ENCODE measurements around the gene PLA2G6. TPM values are rescaled to one million over a fixed set of nuclear protein-coding genes. Genes with fewer than 3 reads are reported as not detected.

The PLA2G6 gene
- total and polyA plus RNA-seq, 5 experiments from 2014 or later = 2.6 to 186 (median 7.2) TPM

DNA sequence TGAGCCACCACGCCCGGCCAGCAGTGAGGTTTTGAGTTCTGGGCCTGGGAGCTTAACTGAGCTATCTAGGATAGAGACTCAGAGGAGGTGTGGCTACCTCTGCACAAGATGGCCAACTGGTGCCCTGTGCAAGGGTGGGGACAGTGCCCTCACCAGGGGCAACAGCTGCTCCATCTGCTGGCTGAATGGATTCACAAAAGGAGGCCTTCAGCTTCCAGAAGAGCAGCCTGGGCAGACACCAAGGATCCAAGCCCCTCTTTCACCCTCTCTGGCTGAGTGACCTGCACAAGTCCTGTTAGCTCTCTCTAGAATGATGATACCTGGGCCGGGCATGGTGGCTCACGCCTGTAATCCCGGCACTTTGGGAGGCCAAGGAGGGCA is 37.6 kb downstream of the PLA2G6 start:
- ATAC-seq = no peak
- no peaks in the 10 kb centered on the region for H3K27me3 Mint-ChIP-seq
- POLR2A ChIA-PET = interaction anchor here (0.6 to 1.0 kb wide), 3 partner anchors 71 to 255 kb away, joined by 3 read pairs; no protein-coding TSS in a partner anchor
- H3K36me3 Mint-ChIP-seq = peaks cover 0 to 39% (median 6%) of the 10 kb centered on the region in 3 donors
- DNase-seq = no peak
- peaks cover 11 to 28% (median 23%) of the 10 kb centered on the region in 4 donors for H3K4me1 Mint-ChIP-seq
- H3K4me3 Mint-ChIP-seq = no peak overlapping the region
- no peaks in the 10 kb centered on the region for H3K9me3 Mint-ChIP-seq
- peak overlapping the region in 1 of 10 donors; percentile 73 for H3K27ac Mint-ChIP-seq

DNA sequence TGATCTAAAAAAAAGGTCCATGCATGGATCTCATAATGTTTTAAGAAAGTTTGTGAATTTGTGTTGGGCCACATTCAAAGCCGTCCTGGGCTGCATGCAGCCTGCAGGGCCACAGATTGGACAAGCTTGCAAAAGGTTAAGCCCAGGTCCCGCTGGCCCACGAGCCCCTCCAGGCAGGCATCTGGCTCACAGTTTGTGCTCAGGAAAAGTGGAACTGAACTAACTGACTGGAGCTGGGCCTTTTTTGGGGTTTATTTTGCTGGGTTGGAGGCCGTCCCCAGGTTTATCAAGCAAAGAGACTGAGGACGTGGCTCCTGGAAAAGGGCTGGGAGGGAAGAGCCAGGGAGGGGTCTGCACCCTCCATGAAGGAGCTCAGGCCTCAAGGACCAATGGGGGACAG is 39.0 kb downstream of the PLA2G6 start:
- POLR2A ChIA-PET = interaction anchor here (0.7 kb wide), 1 partner anchor 49 kb away, joined by 3 read pairs; no protein-coding TSS in a partner anchor
- Mint-ChIP-seq H3K4me1 (peaks cover 4 to 18% (median 14%) of the 10 kb centered on the region in 4 donors), H3K9me3 (no peaks in the 10 kb centered on the region), H3K4me3 (no peak overlapping the region), H3K27ac (peak overlapping the region in 2 of 10 donors; percentile 33 to 40), H3K36me3 (peaks cover 0 to 44% (median 14%) of the 10 kb centered on the region in 3 donors), H3K27me3 (no peaks in the 10 kb centered on the region)
- ATAC-seq (no peak), DNase-seq (no peak)

DNA sequence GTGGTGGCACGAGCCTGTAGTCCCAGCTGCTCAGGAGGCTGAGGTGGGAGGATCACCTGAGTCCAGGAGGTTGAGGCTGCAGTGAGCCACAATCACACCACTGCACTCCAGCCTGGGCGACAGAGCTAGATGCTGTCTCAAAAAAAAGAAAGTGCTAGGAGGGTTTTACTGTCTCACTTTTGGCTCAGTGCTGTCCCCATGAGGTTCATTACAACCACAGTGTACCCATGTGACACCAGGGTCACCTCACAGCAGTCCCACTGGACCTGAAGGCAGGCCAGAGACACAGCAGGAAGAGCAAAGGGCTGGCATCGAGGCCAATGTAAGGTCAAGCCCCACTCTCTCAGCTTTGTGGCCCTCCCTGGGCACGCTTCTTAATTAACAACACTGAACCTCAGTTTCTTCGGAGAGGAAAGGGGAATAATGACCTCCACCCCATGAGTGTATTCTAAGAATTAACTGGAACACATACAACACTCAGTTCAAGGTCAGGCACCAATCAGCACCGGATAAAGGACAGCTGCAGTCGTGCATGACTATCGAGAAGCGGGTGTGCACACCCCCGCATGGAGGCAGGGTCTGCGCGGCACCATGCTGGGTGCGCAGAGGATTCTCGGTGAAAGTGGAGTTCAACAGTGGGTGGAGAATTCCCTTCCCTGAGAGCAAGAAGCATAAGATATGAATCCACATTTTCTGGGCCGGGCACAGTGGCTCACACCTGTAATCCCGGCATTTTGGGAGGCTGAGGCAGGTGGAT is 40.2 kb downstream of the PLA2G6 start:
- Mint-ChIP-seq H3K27me3 (no peaks in the 10 kb centered on the region), H3K36me3 (peaks cover 0 to 50% (median 14%) of the 10 kb centered on the region in 3 donors), H3K27ac (no peak overlapping the region), H3K4me1 (peaks cover 3 to 14% (median 10%) of the 10 kb centered on the region in 4 donors), H3K9me3 (no peaks in the 10 kb centered on the region), H3K4me3 (no peak overlapping the region)
- DNase-seq (no peak), ATAC-seq (no peak)
- POLR2A ChIA-PET = interaction anchor here (0.6 kb wide), 1 partner anchor 27 kb away, joined by 3 read pairs; no protein-coding TSS in a partner anchor

DNA sequence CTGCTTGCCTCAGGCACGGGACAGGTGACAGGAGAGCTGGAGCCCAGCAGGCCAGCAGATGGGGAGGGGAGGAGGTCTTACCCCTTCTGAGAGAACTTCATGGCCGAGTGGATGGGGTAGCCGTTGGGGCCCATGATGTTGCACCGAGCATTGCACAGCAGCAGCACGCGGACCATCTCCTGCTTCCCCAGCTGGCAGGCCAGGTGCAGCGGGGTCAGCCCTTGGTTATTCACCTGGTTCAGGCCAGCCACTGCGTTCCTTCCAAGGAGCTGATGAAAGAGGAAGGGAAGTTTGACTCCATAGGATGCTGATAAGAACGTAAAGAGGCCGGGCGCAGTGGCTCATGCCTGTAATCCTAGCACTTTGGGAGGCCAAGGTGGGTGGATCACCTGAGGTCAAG is 41.7 kb downstream of the PLA2G6 start:
- peaks cover 0 to 65% (median 15%) of the 10 kb centered on the region in 3 donors for H3K36me3 Mint-ChIP-seq
- no peaks in the 10 kb centered on the region for H3K9me3 Mint-ChIP-seq
- no peaks in the 10 kb centered on the region for H3K27me3 Mint-ChIP-seq

DNA sequence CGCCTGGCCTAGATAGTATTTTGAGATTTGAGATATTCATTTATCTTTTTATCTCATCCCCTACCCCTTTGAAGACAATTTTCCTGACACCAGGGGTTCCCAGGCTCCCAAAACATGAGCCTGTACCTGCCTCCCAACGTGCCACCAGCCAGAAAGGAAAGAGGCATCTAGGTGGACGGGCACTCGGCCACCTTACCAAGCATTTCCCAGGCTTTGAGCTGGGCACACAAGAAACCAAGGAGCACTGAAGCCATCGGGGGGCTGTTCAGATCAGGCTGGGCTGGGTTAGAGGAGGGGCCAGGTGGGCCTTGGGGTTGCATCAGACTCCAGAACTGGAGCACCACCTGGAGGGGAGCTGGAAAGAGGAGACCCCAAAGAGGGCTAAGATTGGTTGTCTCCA is 42.7 kb downstream of the PLA2G6 start:
- Mint-ChIP-seq H3K4me1 (peaks cover 3 to 12% (median 9%) of the 10 kb centered on the region in 4 donors), H3K27ac (no peak overlapping the region), H3K27me3 (no peaks in the 10 kb centered on the region), H3K36me3 (peaks cover 0 to 69% (median 18%) of the 10 kb centered on the region in 3 donors), H3K4me3 (no peak overlapping the region), H3K9me3 (no peaks in the 10 kb centered on the region)
- ATAC-seq = no peak
- POLR2A ChIA-PET = no interaction called here
- no peak for DNase-seq

More for the DNA sequence above, 41.7 kb downstream of the PLA2G6 start:
- Mint-ChIP-seq H3K4me3 (no peak overlapping the region), H3K4me1 (peaks cover 3 to 14% (median 10%) of the 10 kb centered on the region in 4 donors), H3K27ac (no peak overlapping the region)
- no peak for DNase-seq
- ATAC-seq = no peak
- POLR2A ChIA-PET = no interaction called here

DNA sequence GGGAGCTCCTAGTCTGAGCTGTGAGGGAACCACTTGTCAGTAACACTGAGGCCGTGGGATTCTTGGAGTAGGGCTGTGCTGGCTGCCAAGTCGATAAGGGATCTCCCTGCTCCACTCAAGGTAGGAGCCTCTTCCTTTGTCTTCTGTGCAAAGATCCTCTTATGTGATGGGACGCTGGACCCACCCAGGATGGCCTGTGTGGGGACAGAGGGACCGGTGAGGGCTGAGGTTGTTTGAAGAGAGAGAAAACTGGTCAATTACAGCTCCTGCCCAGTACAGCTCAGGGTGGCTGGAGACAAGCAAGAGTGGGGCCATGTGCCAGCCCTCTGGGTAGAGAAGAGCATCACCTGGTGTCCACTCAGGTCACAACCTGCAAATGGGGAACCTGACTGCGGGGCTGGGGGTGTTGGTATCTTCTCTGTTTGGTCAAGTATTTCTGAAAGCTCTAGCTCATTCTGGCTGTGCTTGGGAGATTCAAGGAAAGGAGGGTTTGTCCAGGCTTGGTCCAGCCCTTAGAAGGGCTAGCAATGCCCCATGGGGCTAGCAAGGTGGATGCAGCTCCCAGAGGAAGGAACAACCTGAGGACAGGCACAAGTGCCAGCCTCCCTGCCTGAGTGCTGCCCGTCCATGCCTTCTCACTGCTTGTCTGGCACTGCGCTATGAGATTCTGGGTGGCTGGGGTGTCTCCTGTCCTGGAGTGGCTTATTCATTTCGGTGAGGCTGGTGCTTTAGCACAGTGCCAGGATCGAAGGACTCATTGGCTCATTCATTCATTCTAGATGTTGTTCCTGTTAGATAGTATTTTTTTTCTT is 43.5 kb downstream of the PLA2G6 start:
- no peak overlapping the region for H3K4me3 Mint-ChIP-seq
- peak overlapping the region in 3 of 10 donors; percentile 56 to 79 (median 75) for H3K27ac Mint-ChIP-seq
- no peaks in the 10 kb centered on the region for H3K9me3 Mint-ChIP-seq
- DNase-seq = no peak
- POLR2A ChIA-PET = interaction anchor here (0.5 kb wide), 1 partner anchor 71 kb away, joined by 3 read pairs; no protein-coding TSS in a partner anchor
- peaks cover 0 to 4% (median 2%) of the 10 kb centered on the region in 4 donors for H3K4me1 Mint-ChIP-seq
- peaks cover 0 to 68% (median 18%) of the 10 kb centered on the region in 3 donors for H3K36me3 Mint-ChIP-seq
- no peak for ATAC-seq
- no peaks in the 10 kb centered on the region for H3K27me3 Mint-ChIP-seq

DNA sequence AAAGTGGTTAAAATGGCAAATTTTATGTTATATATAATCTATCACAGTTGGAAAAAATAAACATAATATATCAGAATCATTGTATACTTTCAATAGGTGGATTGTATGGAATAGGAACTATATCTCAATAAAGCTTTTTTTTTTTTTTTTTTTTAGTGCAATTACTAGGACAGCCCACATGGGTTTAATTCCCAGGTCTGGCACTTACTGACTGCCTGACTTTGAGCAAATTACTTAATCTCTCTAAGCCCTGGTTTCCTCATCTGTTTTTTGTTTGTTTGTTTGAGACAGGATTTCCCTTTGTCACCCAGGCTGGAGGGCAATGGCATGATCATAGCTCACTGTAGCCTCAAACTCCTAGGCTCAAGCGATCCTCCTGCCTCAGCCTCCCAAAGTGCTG is 45.0 kb downstream of the PLA2G6 start:
- DNase-seq (no peak), ATAC-seq (no peak)
- Mint-ChIP-seq H3K27me3 (no peaks in the 10 kb centered on the region), H3K9me3 (no peaks in the 10 kb centered on the region), H3K36me3 (peaks cover 0 to 66% (median 23%) of the 10 kb centered on the region in 3 donors), H3K27ac (no peak overlapping the region), H3K4me1 (no peaks in the 10 kb centered on the region), H3K4me3 (no peak overlapping the region)
- POLR2A ChIA-PET = interaction anchor here (0.6 to 0.8 kb wide), 2 partner anchors 40 to 49 kb away, joined by 3 to 4 read pairs; no protein-coding TSS in a partner anchor

DNA sequence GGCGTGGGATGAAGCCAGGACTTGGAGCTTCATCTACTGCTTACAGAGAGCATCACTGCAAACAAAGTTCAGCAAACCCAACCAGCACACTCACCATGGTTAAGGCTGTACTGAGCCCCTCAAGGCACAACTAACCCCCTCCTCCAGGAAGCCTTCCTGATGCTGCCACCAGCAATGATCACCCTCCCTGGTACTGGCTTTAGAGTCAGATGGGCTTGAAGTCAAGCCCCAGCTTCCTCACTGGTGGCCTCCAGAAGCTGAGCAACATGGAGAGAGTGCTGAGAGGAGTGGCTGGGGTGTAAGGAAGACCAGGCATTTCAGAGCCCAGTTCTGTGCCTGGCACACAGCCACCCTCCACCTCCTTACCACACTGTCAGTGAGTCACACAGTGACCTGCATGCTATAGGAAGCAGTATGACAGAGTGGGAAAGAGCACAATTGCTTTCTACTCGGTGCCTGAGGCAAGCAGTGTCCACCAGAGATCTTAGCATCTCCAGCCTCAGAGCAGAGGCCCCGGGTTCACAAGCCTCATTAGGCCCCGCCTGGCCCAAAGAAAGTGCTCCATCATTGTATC is 46.4 kb downstream of the PLA2G6 start:
- POLR2A ChIA-PET = no interaction called here
- DNase-seq (no peak), ATAC-seq (no peak)
- Mint-ChIP-seq H3K9me3 (no peaks in the 10 kb centered on the region), H3K36me3 (peaks cover 0 to 65% (median 23%) of the 10 kb centered on the region in 3 donors), H3K4me1 (no peaks in the 10 kb centered on the region), H3K27ac (no peak overlapping the region), H3K4me3 (no peak overlapping the region), H3K27me3 (no peaks in the 10 kb centered on the region)

DNA sequence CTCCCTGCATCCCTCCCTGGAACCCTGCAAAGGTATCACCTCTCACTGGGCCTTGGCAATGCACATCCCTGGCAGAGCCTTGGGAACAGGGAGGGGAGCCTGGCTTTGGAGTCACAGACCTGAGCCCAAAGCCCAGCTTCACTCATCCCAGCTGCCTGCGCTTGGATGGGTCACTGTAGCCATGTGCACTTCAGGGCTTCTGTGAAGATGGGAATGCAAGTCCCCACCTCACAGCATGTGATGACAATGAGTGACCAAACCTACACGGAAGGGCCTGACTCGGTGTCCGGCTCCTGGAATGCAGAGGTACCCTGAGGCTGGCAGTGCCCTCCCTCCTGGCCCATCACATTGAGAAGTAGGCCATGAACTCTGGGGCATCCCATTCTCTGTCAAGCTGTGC is 48.3 kb downstream of the PLA2G6 start:
- H3K4me1 Mint-ChIP-seq = no peaks in the 10 kb centered on the region
- no peaks in the 10 kb centered on the region for H3K9me3 Mint-ChIP-seq
- H3K27me3 Mint-ChIP-seq = no peaks in the 10 kb centered on the region
- DNase-seq = no peak
- POLR2A ChIA-PET = no interaction called here
- H3K4me3 Mint-ChIP-seq = no peak overlapping the region
- H3K36me3 Mint-ChIP-seq = peaks cover 0 to 59% (median 14%) of the 10 kb centered on the region in 3 donors
- no peak overlapping the region for H3K27ac Mint-ChIP-seq
- no peak for ATAC-seq

DNA sequence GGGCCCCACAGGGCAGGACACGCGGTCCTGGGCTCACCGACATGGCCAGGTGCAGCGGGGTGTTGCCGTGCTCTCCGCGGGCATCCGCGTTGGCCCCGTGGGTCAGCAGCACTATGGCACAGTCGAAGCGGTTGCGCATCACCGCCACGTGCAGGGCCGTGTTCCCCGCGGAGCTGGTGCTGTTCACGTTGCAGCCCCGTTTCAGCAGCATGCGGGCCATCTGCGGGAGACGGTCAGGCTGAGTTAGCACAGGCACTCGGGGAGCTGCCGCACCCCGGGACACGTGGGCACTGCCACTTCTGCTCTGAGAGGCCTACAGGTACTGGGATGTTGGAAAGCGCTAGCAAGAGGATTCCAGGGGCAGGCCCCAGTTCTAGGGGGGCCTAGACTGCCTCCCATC is 48.8 kb downstream of the PLA2G6 start:
- POLR2A ChIA-PET = no interaction called here
- no peaks in the 10 kb centered on the region for H3K4me1 Mint-ChIP-seq
- peaks cover 0 to 57% (median 12%) of the 10 kb centered on the region in 3 donors for H3K36me3 Mint-ChIP-seq
- no peaks in the 10 kb centered on the region for H3K9me3 Mint-ChIP-seq
- no peak overlapping the region for H3K4me3 Mint-ChIP-seq
- ATAC-seq (no peak), DNase-seq (no peak)
- no peaks in the 10 kb centered on the region for H3K27me3 Mint-ChIP-seq
- no peak overlapping the region for H3K27ac Mint-ChIP-seq

DNA sequence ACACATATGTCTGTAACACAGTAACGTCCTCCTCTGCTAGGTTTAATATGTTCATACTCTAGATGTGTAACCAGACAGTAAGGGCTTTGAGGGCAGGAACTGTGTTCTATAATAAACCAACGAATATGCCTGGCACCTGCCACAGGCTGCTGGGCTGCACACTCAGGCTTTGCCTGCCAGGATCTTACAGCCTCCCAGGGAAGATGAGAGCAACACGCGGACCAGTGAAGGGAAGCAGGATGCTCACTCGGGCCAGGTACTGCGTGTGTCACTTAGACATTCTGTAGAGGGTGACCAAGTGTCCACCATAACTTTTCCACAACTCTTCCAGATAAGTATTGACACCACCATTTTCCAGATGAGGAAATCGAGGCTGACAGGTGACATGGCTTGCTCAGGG is 49.5 kb downstream of the PLA2G6 start:
- no peaks in the 10 kb centered on the region for H3K27me3 Mint-ChIP-seq
- H3K4me1 Mint-ChIP-seq = no peaks in the 10 kb centered on the region
- no peak for ATAC-seq
- no peak for DNase-seq
- peaks cover 0 to 58% (median 9%) of the 10 kb centered on the region in 3 donors for H3K36me3 Mint-ChIP-seq
- no peak overlapping the region for H3K4me3 Mint-ChIP-seq
- H3K9me3 Mint-ChIP-seq = no peaks in the 10 kb centered on the region
- no peak overlapping the region for H3K27ac Mint-ChIP-seq
- POLR2A ChIA-PET = no interaction called here

DNA sequence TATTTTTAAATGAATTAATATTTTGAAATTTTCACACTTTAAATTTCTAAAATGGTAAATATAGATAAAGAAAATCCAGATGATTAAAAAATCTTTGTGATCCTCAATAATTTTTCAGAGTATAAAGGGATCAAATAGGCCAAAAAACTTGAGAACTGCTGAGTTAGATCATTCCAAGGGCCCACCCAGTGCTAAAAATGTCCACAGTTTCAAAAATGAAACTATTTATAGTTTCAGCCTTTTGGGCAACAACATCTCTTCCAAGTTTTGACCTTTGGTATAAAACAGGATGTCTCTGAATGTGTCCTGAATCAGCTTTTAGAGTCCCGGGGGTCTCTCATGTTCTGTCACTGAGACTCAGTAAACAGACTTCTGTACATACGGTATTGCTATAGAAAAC is 50.2 kb downstream of the PLA2G6 start:
- Mint-ChIP-seq H3K36me3 (peaks cover 0 to 61% (median 9%) of the 10 kb centered on the region in 3 donors), H3K27me3 (no peaks in the 10 kb centered on the region), H3K9me3 (no peaks in the 10 kb centered on the region), H3K27ac (peak overlapping the region in 1 of 10 donors; percentile 49), H3K4me1 (peaks cover 0 to 2% (median 0%) of the 10 kb centered on the region in 4 donors), H3K4me3 (no peak overlapping the region)
- DNase-seq (no peak), ATAC-seq (no peak)
- POLR2A ChIA-PET = no interaction called here
